ENCODE results near the gene NATD1. TPM values are rescaled to one million over a fixed set of nuclear protein-coding genes. Genes with fewer than 3 reads are reported as not detected.
"Not testable (repeated sequence)": the region's sequence is repeated elsewhere in the genome, so short reads cannot be mapped to it uniquely, and the experiment has no call there.

NATD1 gene
- total RNA-seq, 8 experiments from 2014 or later = 3.6 to 10.8 (median 4.9) TPM

GRCh38 chr17:21199311-21199710, 53.9 kb downstream of the NATD1 start:
- in situ Hi-C loops (cut with MboI; ENCODE audit: low pct_unique_long_range_greater_than_20kb in 2 of 9, low sequenced_read_pairs in 9 of 9, unreplicated experiment in 9 of 9) = no loop called here
- peak in 6 of 8 experiments; percentile 6 to 77 (median 44) for ATAC-seq (replicated peaks in 6 of 8)
- peaks cover 13 to 14% of the 10 kb centered on the region in 2 donors for H3K4me1 ChIP-seq (replicated peaks in 1 of 2)
- 0 to 53% (median 25%) methylated on average over 2 to 6 of the region's 9 CpGs; no CpG with 5 or more reads in 1 of the 10 experiments for WGBS, 10 experiments
- no peak overlapping the region for H3K4me3 ChIP-seq
- peak overlapping the region in 1 of 2 donors; percentile 6 for H3K27ac ChIP-seq

GRCh38 chr17:21198411-21198810, 54.8 kb downstream of the NATD1 start:
- no peak overlapping the region for H3K27ac ChIP-seq
- no peak for ATAC-seq (replicated peaks in 6 of 8)
- WGBS, 10 experiments = 94 to 100% (median 98%) methylated on average over 2 to 14 of the region's 20 CpGs; no CpG with 5 or more reads in 4 of the 10 experiments
- no peak overlapping the region for H3K4me3 ChIP-seq
- H3K4me1 ChIP-seq (replicated peaks in 1 of 2) = peaks cover 13 to 14% of the 10 kb centered on the region in 2 donors
- in situ Hi-C loops (cut with MboI; ENCODE audit: low pct_unique_long_range_greater_than_20kb in 2 of 9, low sequenced_read_pairs in 9 of 9, unreplicated experiment in 9 of 9) = no loop called here

GRCh38 chr17:21196126-21196525, 57.1 kb downstream of the NATD1 start:
- no peak overlapping the region for H3K4me3 ChIP-seq
- no peak for ATAC-seq (replicated peaks in 6 of 8)
- in situ Hi-C loops (cut with MboI; ENCODE audit: low pct_unique_long_range_greater_than_20kb in 2 of 9, low sequenced_read_pairs in 9 of 9, unreplicated experiment in 9 of 9) = no loop called here
- 89 to 100% (median 100%) methylated on average over 1 to 5 of the region's 5 CpGs; no CpG with 5 or more reads in 5 of the 10 experiments for WGBS, 10 experiments
- H3K4me1 ChIP-seq (replicated peaks in 1 of 2) = peaks cover 13 to 14% of the 10 kb centered on the region in 2 donors
- H3K27ac ChIP-seq = no peak overlapping the region

- WGBS, 10 experiments = 20 to 100% (median 82%) methylated on average over 1 to 5 of the region's 5 CpGs; no CpG with 5 or more reads in 3 of the 10 experiments
- peak in 3 of 8 experiments; percentile 77 to 87 (median 84) for ATAC-seq (replicated peaks in 6 of 8)
- in situ Hi-C loops (cut with MboI; ENCODE audit: low pct_unique_long_range_greater_than_20kb in 2 of 9, low sequenced_read_pairs in 9 of 9, unreplicated experiment in 9 of 9) = no loop called here
- no peak overlapping the region for H3K4me3 ChIP-seq
- peaks cover 3 to 4% of the 10 kb centered on the region in 2 donors for H3K4me1 ChIP-seq (replicated peaks in 1 of 2)
- H3K27ac ChIP-seq = no peak overlapping the region
These were observed 58.5 kb downstream of the NATD1 start for GRCh38 chr17:21194703-21195102.

- 0 to 80% (median 53%) methylated on average over 1 to 8 of the region's 8 CpGs; no CpG with 5 or more reads in 2 of the 10 experiments for WGBS, 10 experiments
- ATAC-seq (replicated peaks in 6 of 8) = peak in 3 of 8 experiments; percentile 56 to 63 (median 61)
- Histone ChIP-seq H3K4me3 (no peak overlapping the region), H3K27ac (no peak overlapping the region), H3K4me1 (replicated peaks in 1 of 2) (no peaks in the 10 kb centered on the region)
- in situ Hi-C loops (cut with MboI; ENCODE audit: low pct_unique_long_range_greater_than_20kb in 2 of 9, low sequenced_read_pairs in 9 of 9, unreplicated experiment in 9 of 9) = no loop called here
These were observed 59.0 kb downstream of the NATD1 start for GRCh38 chr17:21194226-21194625.

GRCh38 chr17:21193031-21193430, 60.2 kb downstream of the NATD1 start:
- in situ Hi-C loops (cut with MboI; ENCODE audit: low pct_unique_long_range_greater_than_20kb in 2 of 9, low sequenced_read_pairs in 9 of 9, unreplicated experiment in 9 of 9) = no loop called here

GRCh38 chr17:21192414-21192813, 60.8 kb downstream of the NATD1 start:
- in situ Hi-C loops (cut with MboI; ENCODE audit: low pct_unique_long_range_greater_than_20kb in 2 of 9, low sequenced_read_pairs in 9 of 9, unreplicated experiment in 9 of 9); H3K4me1 ChIP-seq (replicated peaks in 1 of 2); ATAC-seq (replicated peaks in 6 of 8); H3K4me3 ChIP-seq; H3K27ac ChIP-seq: not testable (repeated sequence)
- 71 to 100% (median 94%) methylated on average over 1 to 6 of the region's 7 CpGs; no CpG with 5 or more reads in 6 of the 10 experiments for WGBS, 10 experiments

More at GRCh38 chr17:21193031-21193430, 60.2 kb downstream of the NATD1 start:
- ATAC-seq (replicated peaks in 6 of 8) = no peak
- H3K4me1 ChIP-seq (replicated peaks in 1 of 2) = no peaks in the 10 kb centered on the region
- WGBS, 10 experiments = 63 to 100% (median 85%) methylated on average over 1 to 5 of the region's 5 CpGs; no CpG with 5 or more reads in 1 of the 10 experiments
- H3K4me3 ChIP-seq = no peak overlapping the region
- no peak overlapping the region for H3K27ac ChIP-seq

GRCh38 chr17:21191698-21192097, 61.5 kb downstream of the NATD1 start:
- Histone ChIP-seq H3K4me3 (no peak overlapping the region), H3K27ac (no peak overlapping the region), H3K4me1 (replicated peaks in 1 of 2) (no peaks in the 10 kb centered on the region)
- 60 to 100% (median 92%) methylated on average over 1 to 2 of the region's 2 CpGs; no CpG with 5 or more reads in 6 of the 10 experiments for WGBS, 10 experiments
- in situ Hi-C loops (cut with MboI; ENCODE audit: low pct_unique_long_range_greater_than_20kb in 2 of 9, low sequenced_read_pairs in 9 of 9, unreplicated experiment in 9 of 9) = no loop called here
- ATAC-seq (replicated peaks in 6 of 8) = no peak

GRCh38 chr17:21190078-21190477, 63.1 kb downstream of the NATD1 start:
- Histone ChIP-seq H3K4me3 (no peak overlapping the region), H3K4me1 (replicated peaks in 1 of 2) (no peaks in the 10 kb centered on the region), H3K27ac (no peak overlapping the region)
- in situ Hi-C loops (cut with MboI; ENCODE audit: low pct_unique_long_range_greater_than_20kb in 2 of 9, low sequenced_read_pairs in 9 of 9, unreplicated experiment in 9 of 9) = no loop called here
- WGBS, 10 experiments = 29 to 100% (median 82%) methylated on average over 1 to 5 of the region's 6 CpGs; no CpG with 5 or more reads in 3 of the 10 experiments
- no peak for ATAC-seq (replicated peaks in 6 of 8)

- Histone ChIP-seq H3K27ac (no peak overlapping the region), H3K4me1 (replicated peaks in 1 of 2) (no peaks in the 10 kb centered on the region), H3K4me3 (no peak overlapping the region)
- ATAC-seq (replicated peaks in 6 of 8) = no peak
- 100% methylated on average over 2 to 4 of the region's 4 CpGs; no CpG with 5 or more reads in 8 of the 10 experiments for WGBS, 10 experiments
- in situ Hi-C loops (cut with MboI; ENCODE audit: low pct_unique_long_range_greater_than_20kb in 2 of 9, low sequenced_read_pairs in 9 of 9, unreplicated experiment in 9 of 9) = no loop called here
These were observed 63.8 kb downstream of the NATD1 start for GRCh38 chr17:21189361-21189760.

Other genes with a start within 250 kb of the NATD1 start
- 100 to 1,000 TPM; 121 to 282 (median 209) TPM for gene USP22, start 210.4 kb downstream of the NATD1 start, total RNA-seq
- 10 to 100 TPM in 7 of 8 experiments, 1 to 10 TPM in 1; 8.3 to 49.4 (median 18.3) TPM for gene DHRS7B, start 126.4 kb downstream of the NATD1 start, total RNA-seq
- 10 to 100 TPM; 18.7 to 41.5 (median 25.1) TPM for gene TMEM11, start 39.2 kb downstream of the NATD1 start, total RNA-seq
- gene MAP2K3, start 31.3 kb upstream of the NATD1 start, total RNA-seq = 10 to 100 TPM in 3 of 8 experiments, 1 to 10 TPM in 5; 3.8 to 41.7 (median 6.7) TPM
- 1 to 10 TPM in 6 of 8 experiments, under 1 TPM in 2; 0.35 to 6.3 (median 2.7) TPM for gene KCNJ12, start 122.9 kb upstream of the NATD1 start, total RNA-seq